ENCODE data around the gene PLA1A.

Gene PLA1A

GRCh38 chr3:119665954-119666559 lies 68.4 kb downstream of the PLA1A start:
- Mint-ChIP-seq H3K27me3 (ENCODE audit: low read depth) (no peaks in the 10 kb centered on the region), H3K27ac (no peak overlapping the region), H3K36me3 (ENCODE audit: low read depth) (peaks cover 23% of the 10 kb centered on the region), H3K4me3 (no peak overlapping the region), H3K4me1 (peaks cover 37% of the 10 kb centered on the region), H3K9me3 (no peaks in the 10 kb centered on the region)
- no peak for TF ChIP-seq CTCF (IDR thresholded peaks at IDR 0.05; ENCODE audit: unreplicated experiment in 3 of 3)

GRCh38 chr3:119669906-119670570 lies 72.4 kb downstream of the PLA1A start:
- Mint-ChIP-seq H3K27ac (no peak overlapping the region), H3K4me3 (no peak overlapping the region), H3K4me1 (peaks cover 5% of the 10 kb centered on the region), H3K9me3 (no peaks in the 10 kb centered on the region), H3K27me3 (ENCODE audit: low read depth) (no peaks in the 10 kb centered on the region), H3K36me3 (ENCODE audit: low read depth) (peaks cover 50% of the 10 kb centered on the region)
- TF ChIP-seq CTCF (IDR thresholded peaks at IDR 0.05; ENCODE audit: unreplicated experiment in 3 of 3), result no peak

GRCh38 chr3:119672776-119673175 lies 75.1 kb downstream of the PLA1A start:
- Mint-ChIP-seq H3K27me3 (ENCODE audit: low read depth) (no peaks in the 10 kb centered on the region), H3K9me3 (no peaks in the 10 kb centered on the region), H3K4me3 (peak overlapping the region in 2 of 3 experiments; percentile 43 to 51), H3K4me1 (peaks cover 26% of the 10 kb centered on the region), H3K27ac (no peak overlapping the region), H3K36me3 (ENCODE audit: low read depth) (peaks cover 47% of the 10 kb centered on the region)
- TF ChIP-seq CTCF (IDR thresholded peaks at IDR 0.05; ENCODE audit: unreplicated experiment in 3 of 3), result no peak

GRCh38 chr3:119673875-119674274 lies 76.2 kb downstream of the PLA1A start:
- Mint-ChIP-seq H3K9me3 (no peaks in the 10 kb centered on the region), H3K4me1 (peaks cover 27% of the 10 kb centered on the region), H3K36me3 (ENCODE audit: low read depth) (peaks cover 46% of the 10 kb centered on the region), H3K4me3 (no peak overlapping the region), H3K27ac (no peak overlapping the region), H3K27me3 (ENCODE audit: low read depth) (no peaks in the 10 kb centered on the region)
- no peak for TF ChIP-seq CTCF (IDR thresholded peaks at IDR 0.05; ENCODE audit: unreplicated experiment in 3 of 3)

- no peaks in the 10 kb centered on the region for H3K27me3 Mint-ChIP-seq (ENCODE audit: low read depth)
- H3K27ac Mint-ChIP-seq, result peak overlapping the region in 2 of 3 experiments; percentile 15 to 28
- peaks cover 34% of the 10 kb centered on the region for H3K36me3 Mint-ChIP-seq (ENCODE audit: low read depth)
- no peaks in the 10 kb centered on the region for H3K9me3 Mint-ChIP-seq
- H3K4me3 Mint-ChIP-seq, result peak overlapping the region; percentile 87 to 92 (median 89)
- H3K4me1 Mint-ChIP-seq, result peaks cover 27% of the 10 kb centered on the region
- no peak for TF ChIP-seq CTCF (IDR thresholded peaks at IDR 0.05; ENCODE audit: unreplicated experiment in 3 of 3)
These were observed 77.6 kb downstream of the PLA1A start for GRCh38 chr3:119675188-119675874.

All from nephron (organoid).